Breast epithelium (tissue), 4 donors: ENCODE data around the gene PPOX. TPM values are rescaled to one million over a fixed set of nuclear protein-coding genes. Genes with fewer than 3 reads are reported as not detected.
A peak's percentile ranks its signal among the peaks of the same experiment; 100 is the strongest.

ENCODE experiments used
- DNase-seq, 2 donors: peaks; one replicate each; pipeline ENCODE4 v3.0.0-alpha.2; 2019; ENCODE audit warnings: low spot score in 2 of 2
- H3K27ac ChIP-seq, 2 donors: fragments of 200-600 bp; sonication (generic) in 1 of 2; one replicate each; pipeline ENCODE4 v1.5.1; 2016 to 2019; ENCODE audit warnings: mild to moderate bottlenecking in 1 of 2
- H3K27me3 ChIP-seq, 2 donors: fragments of 200-600 bp; sonication (generic) in 1 of 2; one replicate each; pipeline versions ENCODE4 v1.5.1 to v1.6.0; 2017 to 2019; ENCODE audit warnings: control low read depth in 1 of 2, mild to moderate bottlenecking in 1 of 2
- H3K36me3 ChIP-seq: fragments of 200-600 bp; one replicate; pipeline ENCODE4 v1.5.1; 2019
- H3K4me1 ChIP-seq, 2 donors: fragments of 200-600 bp; sonication (generic); one replicate each; pipeline ENCODE4 v1.5.1; 2016 to 2019; ENCODE audit warnings: control low read depth in 1 of 2
- H3K4me3 ChIP-seq, 3 donors: fragments of 200-600 bp; sonication (generic); 1 replicate in 2 of 3; 2 replicates in 1 of 3; pipeline ENCODE4 v1.5.1; 2016 to 2019; ENCODE audit warnings: mild to moderate bottlenecking in 3 of 3, moderate library complexity in 2 of 3
- H3K9me3 ChIP-seq, 2 donors: fragments of 200-600 bp; sonication (generic) in 1 of 2; one replicate each; pipeline ENCODE4 v1.5.1; 2016 to 2019; ENCODE audit warnings: control low read depth in 1 of 2
- CTCF ChIP-seq, 3 donors: fragments of 450-650 bp; IDR thresholded peaks; one replicate each; pipeline ENCODE4 v1.5.1; 2016 to 2017; ENCODE audit warnings: antibody characterized with exemption in 3 of 3, mild to moderate bottlenecking in 3 of 3, moderate library complexity in 3 of 3
- POLR2A ChIP-seq: fragments of 450-650 bp; IDR thresholded peaks from one replicate; pipeline ENCODE4 v1.6.1; 2016; ENCODE audit warnings: antibody characterized with exemption, mild to moderate bottlenecking, moderate library complexity
- POLR2AphosphoS5 ChIP-seq, 3 donors: sonication (generic); formaldehyde crosslinking; IDR thresholded peaks; one replicate each; pipeline ENCODE4 v1.6.1; 2017; ENCODE audit warnings: antibody characterized with exemption in 3 of 3
- intact Hi-C: fragments of 100-400 bp; cut with DNase I; formaldehyde crosslinking; loops from one replicate; pipeline ENCODE4 v1.15.1; 2023; ENCODE audit warnings: low total_unique reads
- total RNA-seq, 3 donors: library from RNA; depleted of rRNA; stranded (reverse); fragments of >200 nt; gene quantifications; one replicate each; pipeline ENCODE4 v1.1.0, GENCODE V29; 2016

Gene PPOX
- total RNA-seq, 3 donors from 2014 or later: 19.5 to 26.8 (median 25.2) TPM

- no peaks in the 10 kb centered on the region for H3K27me3 ChIP-seq
- H3K9me3 ChIP-seq: no peaks in the 10 kb centered on the region
- TF ChIP-seq POLR2AphosphoS5 (IDR thresholded peaks at IDR 0.05) (no peak), POLR2A (no peak), CTCF (IDR thresholded peaks at IDR 0.05) (no peak)
- DNase-seq: no peak
- no peak overlapping the region for H3K4me3 ChIP-seq
- no peaks in the 10 kb centered on the region for H3K4me1 ChIP-seq
- H3K27ac ChIP-seq: no peak overlapping the region
- intact Hi-C loops: no loop called here
- no peaks in the 10 kb centered on the region for H3K36me3 ChIP-seq
Measured at GRCh38 chr1:161182214-161182613, 16.0 kb downstream of the PPOX start.

GRCh38 chr1:161185282-161185682 lies 19.1 kb downstream of the PPOX start:
- peak overlapping the region; percentile 64 to 78 for H3K27ac ChIP-seq
- H3K4me1 ChIP-seq: no peaks in the 10 kb centered on the region
- no peaks in the 10 kb centered on the region for H3K9me3 ChIP-seq
- no peak overlapping the region for H3K4me3 ChIP-seq
- DNase-seq: no peak
- intact Hi-C loops: no loop called here
- no peaks in the 10 kb centered on the region for H3K36me3 ChIP-seq
- TF ChIP-seq POLR2AphosphoS5 (IDR thresholded peaks at IDR 0.05): peak in 1 of 3 donors; percentile 43
- no peak for TF ChIP-seq POLR2A
- TF ChIP-seq CTCF (IDR thresholded peaks at IDR 0.05): no peak
- H3K27me3 ChIP-seq: no peaks in the 10 kb centered on the region

- intact Hi-C loops: no loop called here
- Histone ChIP-seq H3K27me3 (no peaks in the 10 kb centered on the region), H3K4me3 (no peak overlapping the region), H3K4me1 (no peaks in the 10 kb centered on the region), H3K9me3 (no peaks in the 10 kb centered on the region), H3K27ac (peak overlapping the region; percentile 64 to 78), H3K36me3 (no peaks in the 10 kb centered on the region)
- DNase-seq: no peak
- TF ChIP-seq CTCF (IDR thresholded peaks at IDR 0.05) (no peak), POLR2AphosphoS5 (IDR thresholded peaks at IDR 0.05) (no peak), POLR2A (no peak)
Measured at GRCh38 chr1:161185732-161186311, 19.6 kb downstream of the PPOX start.

- TF ChIP-seq POLR2AphosphoS5 (IDR thresholded peaks at IDR 0.05) (no peak), POLR2A (no peak), CTCF (IDR thresholded peaks at IDR 0.05) (no peak)
- Histone ChIP-seq H3K4me1 (no peaks in the 10 kb centered on the region), H3K9me3 (no peaks in the 10 kb centered on the region), H3K27me3 (no peaks in the 10 kb centered on the region), H3K27ac (peak overlapping the region; percentile 64 to 78), H3K4me3 (no peak overlapping the region), H3K36me3 (no peaks in the 10 kb centered on the region)
- intact Hi-C loops: no loop called here
- no peak for DNase-seq
Measured at GRCh38 chr1:161187311-161187710, 21.1 kb downstream of the PPOX start.

GRCh38 chr1:161188381-161188780 lies 22.2 kb downstream of the PPOX start:
- TF ChIP-seq POLR2AphosphoS5 (IDR thresholded peaks at IDR 0.05) (no peak), POLR2A (no peak), CTCF (IDR thresholded peaks at IDR 0.05) (no peak)
- Histone ChIP-seq H3K9me3 (no peaks in the 10 kb centered on the region), H3K27ac (peak overlapping the region; percentile 13 to 54), H3K36me3 (no peaks in the 10 kb centered on the region), H3K4me3 (no peak overlapping the region), H3K27me3 (no peaks in the 10 kb centered on the region), H3K4me1 (peaks cover 0 to under 1% of the 10 kb centered on the region in 2 donors)
- no peak for DNase-seq
- intact Hi-C loops: no loop called here
